ENCODE data around the gene SLC38A8.
A peak's percentile ranks its signal among the peaks of the same experiment; 100 is the strongest.

The SLC38A8 gene

GRCh38 chr16:84042308-84042878, at the start of gene SLC38A8:
TSS of gene SLC38A8 (minus strand) at chr16:84042795. CDS start at chr16:84042157, 638 bp downstream.
- no peak for DNase-seq

- no peak for DNase-seq
Measured at GRCh38 chr16:84091460-84091859, 48.9 kb upstream of the SLC38A8 start.

- no peak for DNase-seq
Measured at GRCh38 chr16:84090211-84090610, 47.6 kb upstream of the SLC38A8 start.

- DNase-seq: peak; percentile 51
Measured at GRCh38 chr16:84088695-84089395, 46.2 kb upstream of the SLC38A8 start.

GRCh38 chr16:84087466-84088151, 45.0 kb upstream of the SLC38A8 start:
- DNase-seq: no peak

- no peak for DNase-seq
Measured at GRCh38 chr16:84087001-84087400, 44.4 kb upstream of the SLC38A8 start.

- no peak for DNase-seq
Measured at GRCh38 chr16:84086341-84086740, 43.7 kb upstream of the SLC38A8 start.

- no peak for DNase-seq
Measured at GRCh38 chr16:84085773-84086172, 43.2 kb upstream of the SLC38A8 start.

GRCh38 chr16:84085271-84085667, 42.7 kb upstream of the SLC38A8 start:
- no peak for DNase-seq

GRCh38 chr16:84084570-84085270, 42.1 kb upstream of the SLC38A8 start:
- peak; percentile 76 for DNase-seq

- no peak for DNase-seq
Measured at GRCh38 chr16:84082835-84083569, 40.4 kb upstream of the SLC38A8 start.

GRCh38 chr16:84082110-84082509, 39.5 kb upstream of the SLC38A8 start:
- DNase-seq: no peak

GRCh38 chr16:84081446-84081989, 38.9 kb upstream of the SLC38A8 start:
- DNase-seq: no peak

GRCh38 chr16:84080813-84081212, 38.2 kb upstream of the SLC38A8 start:
- no peak for DNase-seq

- DNase-seq: no peak
Measured at GRCh38 chr16:84080378-84080777, 37.8 kb upstream of the SLC38A8 start.

GRCh38 chr16:84079664-84080063, 37.1 kb upstream of the SLC38A8 start:
- DNase-seq: no peak

- no peak for DNase-seq
Measured at GRCh38 chr16:84075376-84075775, 32.8 kb upstream of the SLC38A8 start.

GRCh38 chr16:84074721-84075120, 32.1 kb upstream of the SLC38A8 start:
- no peak for DNase-seq

GRCh38 chr16:84072014-84072413, 29.4 kb upstream of the SLC38A8 start:
- no peak for DNase-seq

GRCh38 chr16:84071121-84071520, 28.5 kb upstream of the SLC38A8 start:
- no peak for DNase-seq

GRCh38 chr16:84069540-84069939, 26.9 kb upstream of the SLC38A8 start:
- no peak for DNase-seq

GRCh38 chr16:84068783-84069462, 26.3 kb upstream of the SLC38A8 start:
- no peak for DNase-seq

Measured in CD4-positive, alpha-beta T cell treated with Interleukin-17A for 4 hours (primary cell).